Loucy (cell line): ENCODE data around the gene GON7.

Experiments
- CTCF ChIP-seq: fragments of 200-600 bp; sonication (generic); conservative IDR thresholded peaks from 2 replicates; pipeline ENCODE4 v1.5.1; 2014; ENCODE audit warnings: mild to moderate bottlenecking, antibody characterized with exemption, low read length
- EZH2phosphoT487 ChIP-seq: fragments of 200-600 bp; IDR thresholded peaks from 2 replicates; pipeline ENCODE4 v1.6.1; 2018; ENCODE audit warnings: antibody characterized with exemption, mild to moderate bottlenecking, moderate library complexity, borderline replicate concordance

- TF ChIP-seq EZH2phosphoT487 (no peak), CTCF (no peak)
Observed at GRCh38 chr14:93155667-93156066, 51.2 kb downstream of the GON7 start.
